Measurements from ENCODE around the gene CEMIP. TPM values are rescaled to one million over a fixed set of nuclear protein-coding genes. Genes with fewer than 3 reads are reported as not detected.

The CEMIP gene
- total RNA-seq, 2 donors from 2014 or later: 0.04 to 0.05 TPM

GRCh38 chr15:80788536-80788935 is 9.4 kb downstream of the CEMIP start:
- H3K27me3 Mint-ChIP-seq: peaks cover 25% of the 10 kb centered on the region
- H3K36me3 Mint-ChIP-seq (ENCODE audit: low read depth): no peaks in the 10 kb centered on the region
- no peaks in the 10 kb centered on the region for H3K4me1 Mint-ChIP-seq
- no peak for ATAC-seq (replicated peaks)
- no peak overlapping the region for H3K27ac Mint-ChIP-seq
- H3K9me3 Mint-ChIP-seq: no peaks in the 10 kb centered on the region
- no peak overlapping the region for H3K4me3 Mint-ChIP-seq

GRCh38 chr15:80789296-80789695 is 10.1 kb downstream of the CEMIP start:
- Mint-ChIP-seq H3K9me3 (no peaks in the 10 kb centered on the region), H3K27ac (no peak overlapping the region), H3K4me1 (no peaks in the 10 kb centered on the region), H3K4me3 (no peak overlapping the region), H3K27me3 (peaks cover 25% of the 10 kb centered on the region), H3K36me3 (ENCODE audit: low read depth) (no peaks in the 10 kb centered on the region)
- ATAC-seq (replicated peaks): no peak

- no peaks in the 10 kb centered on the region for H3K9me3 Mint-ChIP-seq
- H3K27me3 Mint-ChIP-seq: peaks cover 28% of the 10 kb centered on the region
- peak; percentile 26 for ATAC-seq (replicated peaks)
- no peak overlapping the region for H3K27ac Mint-ChIP-seq
- no peak overlapping the region for H3K4me3 Mint-ChIP-seq
- H3K4me1 Mint-ChIP-seq: no peaks in the 10 kb centered on the region
- H3K36me3 Mint-ChIP-seq (ENCODE audit: low read depth): no peaks in the 10 kb centered on the region
Measured at GRCh38 chr15:80789796-80790195, 10.6 kb downstream of the CEMIP start.

GRCh38 chr15:80790236-80790635 is 11.1 kb downstream of the CEMIP start:
- Mint-ChIP-seq H3K27me3 (peaks cover 32% of the 10 kb centered on the region), H3K4me3 (no peak overlapping the region), H3K9me3 (no peaks in the 10 kb centered on the region), H3K4me1 (no peaks in the 10 kb centered on the region), H3K36me3 (ENCODE audit: low read depth) (no peaks in the 10 kb centered on the region), H3K27ac (no peak overlapping the region)
- no peak for ATAC-seq (replicated peaks)

GRCh38 chr15:80791004-80791403 is 11.8 kb downstream of the CEMIP start:
- H3K27me3 Mint-ChIP-seq: peaks cover 34% of the 10 kb centered on the region
- no peaks in the 10 kb centered on the region for H3K36me3 Mint-ChIP-seq (ENCODE audit: low read depth)
- no peak for ATAC-seq (replicated peaks)
- H3K9me3 Mint-ChIP-seq: no peaks in the 10 kb centered on the region
- H3K27ac Mint-ChIP-seq: no peak overlapping the region
- no peaks in the 10 kb centered on the region for H3K4me1 Mint-ChIP-seq
- H3K4me3 Mint-ChIP-seq: no peak overlapping the region

GRCh38 chr15:80796407-80796806 is 17.2 kb downstream of the CEMIP start:
- Mint-ChIP-seq H3K27ac (no peak overlapping the region), H3K4me1 (no peaks in the 10 kb centered on the region), H3K36me3 (ENCODE audit: low read depth) (no peaks in the 10 kb centered on the region), H3K9me3 (no peaks in the 10 kb centered on the region), H3K4me3 (no peak overlapping the region), H3K27me3 (peaks cover 27% of the 10 kb centered on the region)
- no peak for ATAC-seq (replicated peaks)

- Mint-ChIP-seq H3K9me3 (no peaks in the 10 kb centered on the region), H3K4me1 (peaks cover 2% of the 10 kb centered on the region), H3K27ac (no peak overlapping the region), H3K36me3 (ENCODE audit: low read depth) (no peaks in the 10 kb centered on the region), H3K4me3 (no peak overlapping the region), H3K27me3 (peaks cover 16% of the 10 kb centered on the region)
- no peak for ATAC-seq (replicated peaks)
Measured at GRCh38 chr15:80798911-80799310, 19.7 kb downstream of the CEMIP start.

- Mint-ChIP-seq H3K4me1 (peaks cover 10% of the 10 kb centered on the region), H3K27me3 (peaks cover 10% of the 10 kb centered on the region), H3K27ac (no peak overlapping the region), H3K36me3 (ENCODE audit: low read depth) (no peaks in the 10 kb centered on the region), H3K9me3 (no peaks in the 10 kb centered on the region), H3K4me3 (no peak overlapping the region)
- no peak for ATAC-seq (replicated peaks)
Measured at GRCh38 chr15:80800067-80800466, 20.9 kb downstream of the CEMIP start.

GRCh38 chr15:80801891-80802680 is 22.9 kb downstream of the CEMIP start:
- Mint-ChIP-seq H3K4me3 (no peak overlapping the region), H3K9me3 (no peaks in the 10 kb centered on the region), H3K27ac (no peak overlapping the region), H3K4me1 (peaks cover 10% of the 10 kb centered on the region), H3K36me3 (ENCODE audit: low read depth) (no peaks in the 10 kb centered on the region), H3K27me3 (peaks cover 5% of the 10 kb centered on the region)
- ATAC-seq (replicated peaks): no peak

GRCh38 chr15:80803580-80804525 is 24.7 kb downstream of the CEMIP start:
- Mint-ChIP-seq H3K27me3 (peaks cover 13% of the 10 kb centered on the region), H3K4me3 (peak overlapping the region; percentile 40), H3K4me1 (peaks cover 10% of the 10 kb centered on the region), H3K36me3 (ENCODE audit: low read depth) (no peaks in the 10 kb centered on the region), H3K9me3 (no peaks in the 10 kb centered on the region), H3K27ac (peak overlapping the region; percentile 26)
- ATAC-seq (replicated peaks): peak; percentile 85

GRCh38 chr15:80804970-80805495 is 25.9 kb downstream of the CEMIP start:
- ATAC-seq (replicated peaks): peak; percentile 51
- peaks cover 13% of the 10 kb centered on the region for H3K27me3 Mint-ChIP-seq
- H3K27ac Mint-ChIP-seq: peak overlapping the region; percentile 54
- no peaks in the 10 kb centered on the region for H3K9me3 Mint-ChIP-seq
- no peaks in the 10 kb centered on the region for H3K36me3 Mint-ChIP-seq (ENCODE audit: low read depth)
- H3K4me3 Mint-ChIP-seq: peak overlapping the region; percentile 40
- H3K4me1 Mint-ChIP-seq: peaks cover 10% of the 10 kb centered on the region

- H3K27me3 Mint-ChIP-seq: peaks cover 27% of the 10 kb centered on the region
- H3K9me3 Mint-ChIP-seq: no peaks in the 10 kb centered on the region
- H3K4me3 Mint-ChIP-seq: no peak overlapping the region
- no peaks in the 10 kb centered on the region for H3K36me3 Mint-ChIP-seq (ENCODE audit: low read depth)
- no peak for ATAC-seq (replicated peaks)
- no peak overlapping the region for H3K27ac Mint-ChIP-seq
- no peaks in the 10 kb centered on the region for H3K4me1 Mint-ChIP-seq
Measured at GRCh38 chr15:80811781-80812315, 32.7 kb downstream of the CEMIP start.

- Mint-ChIP-seq H3K9me3 (no peaks in the 10 kb centered on the region), H3K4me3 (no peak overlapping the region), H3K27me3 (peaks cover 26% of the 10 kb centered on the region), H3K4me1 (no peaks in the 10 kb centered on the region), H3K27ac (no peak overlapping the region), H3K36me3 (ENCODE audit: low read depth) (no peaks in the 10 kb centered on the region)
- no peak for ATAC-seq (replicated peaks)
Measured at GRCh38 chr15:80815106-80815505, 35.9 kb downstream of the CEMIP start.

- Mint-ChIP-seq H3K4me1 (no peaks in the 10 kb centered on the region), H3K36me3 (ENCODE audit: low read depth) (no peaks in the 10 kb centered on the region), H3K27ac (no peak overlapping the region), H3K27me3 (peaks cover 22% of the 10 kb centered on the region), H3K9me3 (no peaks in the 10 kb centered on the region), H3K4me3 (no peak overlapping the region)
- ATAC-seq (replicated peaks): no peak
Measured at GRCh38 chr15:80816049-80816653, 37.0 kb downstream of the CEMIP start.

All from activated T-helper 17 cell treated with anti-CD3 and anti-CD28 coated beads, Interleukin-2, amount 50 U/mL, for 72 hours (primary cell).